GM21529 (cell line): ENCODE data around the gene S100A7A.
"Not testable (repeated sequence)": the region's sequence is repeated elsewhere in the genome, so short reads cannot be mapped to it uniquely, and the experiment has no call there.

Experiments used
- ATAC-seq: cut with Tn5 transposase; IDR thresholded peaks from one replicate; pipeline ENCODE4 v1.9.1; 2021; ENCODE audit not compliant: unreplicated experiment

Gene S100A7A

DNA sequence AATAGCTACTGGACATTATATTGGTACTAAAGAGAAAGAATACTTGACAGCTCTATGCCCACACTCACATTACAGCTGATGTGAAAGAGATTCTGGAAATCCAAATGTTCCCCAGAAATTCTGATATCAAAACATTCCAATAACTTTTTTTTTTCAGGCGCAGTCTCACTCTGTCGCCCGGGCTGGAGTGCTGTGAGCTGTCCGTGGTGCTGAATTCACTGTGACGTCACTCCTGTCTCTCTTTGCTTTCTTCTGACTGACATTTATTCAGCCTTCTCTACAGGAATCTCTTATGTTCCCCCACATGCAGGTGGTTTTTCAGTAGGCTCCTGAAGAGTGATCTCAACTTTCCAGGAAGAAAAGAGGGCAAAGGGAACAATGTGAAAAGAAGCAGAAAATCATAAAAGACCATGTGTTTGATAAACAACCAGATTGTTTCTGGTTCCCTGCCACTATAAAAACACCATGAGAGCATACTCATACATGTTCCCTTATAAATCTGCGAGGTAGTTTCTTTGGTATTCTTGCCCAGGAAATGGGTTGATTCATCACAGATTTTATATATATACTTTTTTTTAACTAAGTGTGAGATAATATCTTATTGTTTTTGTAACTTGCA is 6.2 kb downstream of the S100A7A start:
- ATAC-seq = no peak

DNA sequence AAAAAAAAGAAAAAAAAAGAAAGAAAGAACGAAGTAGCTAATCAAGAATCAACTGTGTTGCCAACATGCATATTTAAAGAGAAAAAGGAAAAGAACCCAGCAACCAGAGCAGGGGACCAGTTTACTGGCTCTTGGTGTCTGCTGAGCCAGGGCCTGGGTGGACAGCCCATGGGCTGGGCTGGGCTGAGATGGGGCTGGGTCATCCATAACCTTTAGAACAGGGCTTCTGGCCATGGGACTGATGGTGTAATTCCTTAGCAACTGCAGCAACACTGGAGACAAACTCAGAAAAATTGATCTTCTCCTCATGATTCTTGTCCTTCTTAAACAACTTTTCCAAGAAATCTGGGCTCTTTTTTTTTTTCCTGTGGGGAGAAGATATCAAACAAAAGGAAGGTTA is 10.5 kb downstream of the S100A7A start:
- ATAC-seq = no peak

DNA sequence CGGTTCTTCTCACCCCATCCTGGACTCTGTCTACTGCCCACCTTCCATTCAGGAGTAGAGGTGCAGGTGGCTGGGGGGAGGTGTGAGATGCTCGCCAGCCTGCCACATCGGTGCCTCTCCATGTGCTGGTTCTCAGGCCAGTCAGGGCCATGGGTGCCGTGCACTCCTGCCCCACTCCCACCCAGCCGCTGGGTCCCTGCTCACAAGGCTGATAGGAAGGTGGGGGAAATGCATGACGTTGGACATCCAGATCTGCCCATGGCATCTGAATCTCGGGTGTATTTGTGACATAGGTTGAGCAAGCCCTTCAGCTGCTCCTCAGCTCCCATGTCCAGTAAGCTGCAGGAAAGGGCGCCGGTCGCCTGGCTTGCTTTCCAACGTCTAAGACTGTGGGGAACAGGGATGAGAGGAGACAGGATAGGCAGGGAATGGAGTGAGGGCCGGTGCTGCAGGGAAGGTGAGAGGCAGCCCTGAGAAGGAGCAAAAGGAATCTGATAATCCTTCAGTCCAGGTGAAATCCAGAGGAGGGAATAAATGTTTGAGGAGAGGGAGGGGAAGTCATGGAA is 11.8 kb downstream of the S100A7A start:
- no peak for ATAC-seq

DNA sequence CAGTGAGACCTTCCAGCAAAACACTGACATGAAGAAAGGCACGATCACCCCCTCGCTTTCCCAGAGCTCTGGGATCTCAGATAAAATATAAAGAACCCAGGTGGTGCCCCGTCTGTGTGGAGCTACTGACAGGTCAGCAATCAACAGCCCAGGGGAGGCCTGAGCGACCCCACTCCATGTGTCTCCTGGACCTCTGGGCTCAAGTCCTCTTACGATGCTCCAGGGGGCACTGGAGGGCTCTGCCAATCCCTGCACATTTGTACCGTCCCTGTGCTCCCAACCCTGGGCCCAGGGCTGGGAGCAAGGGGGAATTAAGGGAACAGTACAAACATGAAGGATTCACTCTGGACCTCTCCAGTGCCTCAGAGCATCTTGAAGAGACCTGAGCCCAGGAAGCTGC is 12.5 kb downstream of the S100A7A start:
- no peak for ATAC-seq

DNA sequence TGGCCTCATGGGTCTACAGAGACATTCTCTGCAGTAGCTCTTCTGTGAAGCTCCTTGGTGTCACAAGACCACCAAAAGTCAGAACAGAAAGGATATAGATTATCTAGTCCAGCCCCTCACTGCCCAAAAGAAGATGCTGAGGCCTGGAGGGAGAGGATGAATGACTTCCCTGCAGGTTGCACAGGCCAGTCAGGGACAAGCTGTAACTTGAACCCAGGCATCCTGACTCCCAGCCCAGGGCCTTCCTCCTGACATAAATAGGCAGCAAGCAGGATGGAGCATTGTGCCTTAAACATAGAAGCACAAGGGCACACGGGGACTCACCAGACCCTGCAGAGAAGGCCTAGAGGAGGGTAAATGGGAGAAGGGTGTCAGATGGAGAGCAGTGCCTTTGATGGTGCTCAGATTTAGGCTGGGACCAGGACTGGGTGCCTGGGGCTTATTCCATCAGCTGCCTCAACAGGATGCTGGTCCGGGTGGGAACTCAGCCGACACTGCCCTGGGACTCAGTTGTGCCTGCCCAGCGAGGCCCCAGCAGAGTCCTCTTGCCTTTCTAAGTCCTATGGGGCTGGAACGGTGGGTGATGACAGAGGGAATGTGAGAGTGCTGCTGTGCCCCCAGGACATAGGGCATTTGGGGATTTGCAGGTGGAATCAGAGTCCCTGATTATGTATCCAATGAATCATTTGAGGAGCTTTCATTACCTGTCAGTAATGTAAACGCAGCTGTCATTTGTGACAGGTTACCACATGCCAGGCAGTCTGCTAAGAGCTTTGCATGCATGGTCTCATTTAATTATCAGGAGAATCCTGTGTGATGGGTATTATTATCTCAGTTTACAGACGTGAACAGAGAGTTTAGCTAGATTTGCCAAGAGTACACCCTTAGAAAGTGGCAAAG is 13.2 kb downstream of the S100A7A start:
- no peak for ATAC-seq

DNA sequence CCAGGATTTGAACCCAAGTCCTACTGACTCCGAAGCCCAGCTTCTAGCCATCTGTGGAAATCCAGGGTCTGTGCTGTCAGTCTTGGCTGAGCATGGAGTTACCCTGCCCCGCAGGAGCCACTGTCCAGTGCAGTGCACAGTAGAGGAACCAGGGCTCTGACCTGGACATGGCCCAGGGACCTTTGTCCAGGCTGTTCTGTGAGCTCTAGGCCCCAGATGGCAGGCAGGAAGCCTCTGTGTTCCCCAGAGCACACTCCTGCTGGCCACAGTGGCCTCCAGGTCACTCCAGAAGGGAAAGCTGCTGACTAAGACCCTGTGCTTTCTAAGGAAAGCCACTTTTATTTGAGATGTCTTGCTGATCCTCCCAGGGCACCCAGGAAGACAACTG is 13.8 kb downstream of the S100A7A start:
- no peak for ATAC-seq

DNA sequence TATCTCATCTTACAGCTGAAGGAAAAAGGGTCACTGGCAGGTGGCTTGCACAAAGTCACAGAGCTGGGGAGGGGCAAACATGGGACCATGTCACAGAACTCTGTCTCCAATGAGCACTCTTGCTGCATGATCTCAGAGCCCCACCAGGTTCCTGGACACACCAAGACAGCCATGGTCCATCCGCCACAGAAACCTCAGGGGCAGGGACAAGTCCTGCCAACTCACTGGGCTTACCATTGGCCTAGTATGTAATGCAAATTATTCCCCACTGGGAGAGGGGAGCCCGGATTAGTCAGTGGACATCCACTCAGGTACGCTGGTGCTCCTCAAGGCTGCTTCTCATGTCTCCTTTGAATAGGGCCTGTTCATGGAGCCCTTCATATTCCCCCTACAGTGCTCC is 14.2 kb downstream of the S100A7A start:
- ATAC-seq = no peak

DNA sequence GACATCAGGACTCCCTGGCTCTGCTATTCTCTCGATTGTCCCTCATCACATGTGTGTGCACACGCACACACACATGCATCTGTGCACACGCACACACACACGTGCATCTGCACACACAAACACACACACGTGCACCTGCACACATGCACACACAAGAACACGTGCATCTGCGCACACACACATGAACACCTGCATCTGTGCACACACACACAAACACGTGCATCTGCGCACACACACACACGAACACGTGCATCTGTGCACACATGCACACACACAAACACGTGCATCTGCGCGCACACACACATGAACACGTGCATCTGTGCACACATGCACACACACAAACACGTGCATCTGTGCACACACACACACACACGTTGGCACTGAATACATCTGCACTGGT is 14.7 kb downstream of the S100A7A start:
- no peak for ATAC-seq

DNA sequence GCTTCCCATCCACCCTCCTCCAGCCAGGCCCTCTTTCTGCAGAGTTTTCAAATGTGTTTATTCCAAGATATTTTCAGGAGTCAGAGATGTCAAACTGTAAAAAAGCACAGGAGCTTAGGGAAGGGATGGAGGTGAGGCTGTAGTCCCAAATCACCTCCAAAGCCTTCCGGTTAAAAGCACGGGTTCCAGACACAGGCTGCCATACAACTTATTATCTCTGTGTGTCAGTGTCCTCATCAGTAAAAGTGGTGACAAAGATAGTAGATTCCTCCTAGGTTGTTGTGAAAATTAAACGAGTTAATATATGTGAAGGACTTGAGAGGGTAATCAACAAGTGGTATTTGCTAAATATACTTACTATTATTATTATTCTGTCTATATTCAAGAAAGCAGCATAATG is 15.1 kb downstream of the S100A7A start:
- ATAC-seq = no peak

DNA sequence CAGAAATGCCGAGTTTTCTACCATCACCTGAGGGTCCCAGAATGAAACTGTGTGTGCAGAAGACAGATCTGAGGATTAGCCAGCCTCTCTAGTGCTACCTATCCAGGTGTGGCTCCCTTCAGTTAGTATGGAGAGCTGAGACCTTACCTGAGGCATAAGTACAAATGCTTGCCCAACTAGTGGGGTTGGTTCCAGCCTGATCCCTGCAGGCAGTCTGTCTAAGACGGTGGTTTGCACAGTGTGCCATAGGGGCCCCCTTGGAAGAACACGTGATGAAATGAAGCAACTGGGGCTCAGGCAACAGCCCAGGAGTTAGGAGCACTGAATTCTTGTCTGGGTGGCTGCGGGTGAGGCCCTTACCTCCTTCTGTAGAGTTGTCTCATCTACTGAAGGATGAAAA is 15.6 kb downstream of the S100A7A start:
- no peak for ATAC-seq

DNA sequence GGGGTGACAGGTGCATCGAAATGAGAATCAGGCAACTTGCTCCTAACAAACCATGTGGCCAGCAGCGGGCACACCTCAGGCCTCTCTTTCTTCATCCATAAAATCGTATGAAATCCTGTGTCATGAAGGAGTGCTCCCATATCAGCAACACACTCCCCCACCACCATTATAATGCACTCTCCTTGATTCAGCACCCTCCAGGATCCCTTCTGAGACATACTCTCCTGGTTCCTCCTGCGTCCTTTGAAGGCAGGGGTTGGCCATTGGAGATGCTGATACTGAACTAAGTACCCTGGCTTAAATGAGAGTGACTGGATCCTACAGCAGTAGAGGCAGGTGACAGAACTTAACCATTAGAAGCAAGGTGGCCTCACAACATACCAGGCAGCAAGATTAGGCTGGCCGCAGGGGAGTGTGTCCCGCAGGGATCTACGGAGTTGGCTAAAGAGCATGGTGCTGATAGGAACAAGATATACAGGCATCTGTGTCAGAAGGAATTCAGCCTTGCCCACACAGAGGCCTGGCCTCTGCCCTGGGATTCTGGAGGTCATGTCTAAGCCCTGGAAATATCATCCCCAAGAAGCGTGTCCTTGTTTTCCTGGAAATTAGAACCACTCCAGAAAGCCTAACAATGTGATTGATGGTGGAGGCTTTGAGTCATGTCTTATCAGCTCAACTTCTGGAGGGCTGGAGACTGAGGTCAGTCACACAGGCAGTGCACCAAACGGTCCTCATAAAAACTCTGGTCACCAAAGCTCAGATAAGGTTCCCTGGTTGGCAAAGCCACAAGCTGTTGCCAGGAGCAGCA is 16.8 kb downstream of the S100A7A start:
- no peak for ATAC-seq

DNA sequence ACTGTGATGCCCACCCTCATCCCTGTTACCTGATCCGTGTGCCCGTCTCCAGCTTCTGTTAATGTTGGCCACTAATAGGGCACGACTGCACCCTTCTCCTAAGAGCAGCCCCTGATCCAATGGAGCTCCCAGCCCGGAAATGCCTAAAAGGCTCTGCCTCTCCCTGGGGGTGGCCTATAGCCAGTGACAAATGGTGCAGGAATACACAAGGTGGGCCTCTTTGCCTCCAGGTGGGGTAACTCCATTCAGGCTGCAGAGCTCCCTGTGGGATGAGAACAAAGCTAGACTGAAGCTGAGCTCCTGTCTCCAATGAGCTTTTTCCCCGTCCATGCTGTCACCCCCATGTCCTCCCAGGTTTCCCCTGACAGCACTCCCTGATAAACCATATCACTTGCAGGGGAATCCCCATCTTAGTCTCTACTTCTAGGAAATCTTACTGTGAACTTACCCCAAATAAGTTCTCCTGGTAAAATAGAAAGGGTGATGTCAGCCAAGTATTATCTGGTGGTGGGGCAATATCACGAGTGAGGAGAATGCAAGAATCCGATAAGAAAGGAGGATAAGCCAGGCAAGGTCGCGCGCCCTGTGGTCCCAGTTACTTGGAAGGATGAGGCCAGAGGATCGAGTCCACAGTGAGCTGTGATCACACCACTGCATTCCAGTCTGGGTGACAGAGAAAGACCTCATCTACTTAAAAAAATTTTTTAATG is 18.6 kb downstream of the S100A7A start:
- ATAC-seq = no peak

DNA sequence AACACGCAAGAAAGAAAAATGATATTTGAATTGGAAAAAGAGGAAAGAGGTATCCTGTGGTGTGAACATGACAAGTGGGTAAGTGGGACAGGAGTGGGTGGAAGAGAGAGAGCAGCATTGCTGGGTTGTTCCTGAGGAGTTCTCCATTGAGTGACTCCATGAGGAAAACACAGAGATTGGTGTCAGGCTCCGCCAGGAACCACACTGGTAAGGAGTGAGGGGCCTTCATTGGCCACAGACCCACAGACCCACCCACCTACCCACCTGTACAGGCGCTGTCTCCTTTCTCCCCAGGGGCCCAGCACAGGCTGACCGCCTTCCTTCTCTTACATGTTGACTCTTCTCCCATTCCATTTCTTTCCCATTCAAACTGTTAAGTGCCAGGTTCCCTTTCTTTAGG is 20.9 kb downstream of the S100A7A start:
- ATAC-seq = no peak

DNA sequence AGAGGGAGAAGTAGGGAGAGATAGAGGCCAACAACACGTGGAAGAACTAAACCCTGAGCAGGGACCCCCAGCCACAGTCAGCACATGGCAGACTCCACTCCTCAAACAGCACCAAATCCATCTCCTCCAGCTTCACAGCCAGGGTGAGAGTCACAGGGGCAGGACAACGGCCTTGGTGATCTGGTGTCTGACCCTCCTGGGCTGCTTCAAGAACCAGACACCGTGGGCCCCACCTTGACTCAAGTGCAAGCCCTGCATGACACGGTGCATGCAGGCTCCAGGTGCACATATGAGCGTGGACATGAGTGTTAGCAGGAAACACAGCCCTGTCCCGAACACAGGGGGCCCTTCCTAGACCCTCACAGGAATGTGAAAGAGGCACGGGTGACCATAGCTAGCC is 22.3 kb downstream of the S100A7A start:
- ATAC-seq = no peak

DNA sequence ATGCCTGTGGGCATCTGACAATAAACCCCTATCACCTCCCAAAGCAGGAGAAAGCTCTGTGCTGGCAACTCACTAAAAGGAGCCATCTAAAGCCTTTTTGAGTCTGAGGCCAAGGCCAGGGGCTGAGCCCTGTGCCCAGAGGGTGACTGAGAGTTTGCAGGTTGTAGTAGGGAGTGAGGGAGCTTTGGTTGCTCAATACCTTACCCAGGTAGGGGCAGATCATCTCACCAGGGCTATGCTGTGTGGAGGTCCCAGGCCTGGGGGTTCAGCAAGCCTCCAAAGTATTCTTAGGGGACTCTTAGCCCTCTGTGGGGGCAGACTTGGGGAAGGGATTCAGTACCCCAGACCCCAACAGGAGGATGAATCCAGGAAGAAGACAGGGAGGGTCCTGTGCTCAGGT is 23.0 kb downstream of the S100A7A start:
- no peak for ATAC-seq

DNA sequence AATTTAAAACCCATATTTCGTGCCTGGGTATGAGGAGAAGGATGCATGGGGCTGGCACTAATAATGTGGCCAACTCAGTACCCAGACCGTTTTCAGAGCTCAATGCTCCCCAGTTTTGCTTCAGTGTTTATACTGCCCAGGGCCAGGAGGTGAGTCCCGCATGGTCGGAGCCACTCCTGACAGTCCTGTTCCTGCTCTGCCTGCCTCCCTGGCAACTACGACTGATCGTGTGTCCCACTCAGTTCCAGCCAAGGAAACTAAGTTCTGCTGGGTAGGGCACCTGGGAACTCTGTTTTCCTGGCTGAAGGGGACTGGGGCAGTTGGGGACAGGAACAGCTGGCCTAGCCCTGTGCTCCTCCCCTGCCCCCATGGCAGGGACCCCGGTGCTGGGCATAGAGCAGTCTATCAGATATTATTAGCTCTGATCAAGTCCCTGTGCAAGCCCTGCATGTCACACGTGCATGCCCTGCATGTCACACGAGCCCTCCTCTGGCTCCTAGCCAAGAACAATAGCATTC is 25.0 kb downstream of the S100A7A start:
- ATAC-seq = no peak

DNA sequence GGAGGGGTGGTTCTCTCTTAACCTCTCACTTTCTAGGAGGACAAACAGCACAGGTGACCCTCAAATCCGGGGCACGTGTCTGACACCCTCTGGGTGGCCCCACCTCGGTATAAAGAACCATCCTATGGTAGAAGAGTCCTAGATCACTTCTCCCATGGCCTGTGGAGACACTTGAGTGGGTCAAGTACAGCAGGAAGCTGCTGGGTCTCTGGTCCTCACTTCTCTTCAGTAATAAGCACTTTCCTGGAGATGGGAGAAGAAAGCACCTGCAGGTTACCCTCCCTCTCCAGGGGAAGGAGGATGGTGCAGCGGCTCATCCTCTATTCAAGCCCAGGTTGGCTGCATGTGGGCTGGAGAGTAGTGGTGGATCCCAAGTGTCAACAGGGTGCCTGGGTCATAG is 27.2 kb downstream of the S100A7A start:
- no peak for ATAC-seq

DNA sequence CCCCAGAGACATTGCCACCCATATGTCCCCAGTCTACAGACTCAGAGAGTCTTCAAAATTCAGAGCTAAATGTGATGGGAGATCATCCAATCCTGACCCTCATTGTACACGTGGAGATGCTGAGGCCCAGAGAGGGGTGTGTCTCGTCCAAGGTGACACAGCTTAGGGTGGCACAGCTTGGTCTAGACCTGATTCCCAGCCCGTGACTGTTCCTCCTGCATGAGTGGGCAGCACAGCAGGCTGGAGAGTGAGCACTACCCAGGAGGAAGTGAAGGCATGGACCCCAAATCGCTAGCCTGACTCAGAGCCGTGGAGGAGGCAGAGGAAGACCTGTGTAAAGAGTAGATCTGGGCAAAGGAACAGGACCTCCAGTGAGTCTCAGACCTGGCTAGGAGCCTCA is 27.8 kb downstream of the S100A7A start:
- no peak for ATAC-seq

DNA sequence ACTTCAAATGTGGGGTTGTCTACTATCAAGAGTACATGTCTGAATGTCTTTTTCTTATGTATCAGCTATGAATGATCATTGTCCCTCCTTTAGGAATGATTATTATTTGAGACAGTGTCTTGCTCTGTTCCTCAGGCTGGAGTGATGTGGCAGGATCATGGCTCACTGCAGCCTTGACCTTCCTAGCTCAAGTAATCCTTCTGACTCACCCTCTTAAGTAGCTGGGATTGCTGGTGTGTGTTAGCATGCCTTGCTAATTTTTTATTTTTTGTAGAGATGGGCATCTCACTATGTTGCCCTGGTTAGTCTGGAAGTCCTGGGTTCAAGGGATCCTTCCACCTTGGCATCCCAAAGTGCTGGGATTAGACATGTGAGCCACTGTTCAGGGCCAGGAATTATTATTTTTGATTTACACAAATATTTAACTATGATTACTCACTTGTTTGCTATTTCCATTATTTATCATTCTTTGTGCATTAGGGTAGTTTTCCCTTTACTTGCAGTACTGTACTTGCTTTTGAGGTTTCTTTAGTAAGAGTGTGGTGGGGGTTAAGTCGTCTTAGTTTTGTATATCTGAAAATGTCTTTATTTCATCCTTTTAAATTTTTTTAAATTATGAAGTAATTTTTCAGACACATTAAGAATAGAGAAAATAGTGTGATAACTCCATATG is 31.3 kb downstream of the S100A7A start:
- ATAC-seq = no peak

DNA sequence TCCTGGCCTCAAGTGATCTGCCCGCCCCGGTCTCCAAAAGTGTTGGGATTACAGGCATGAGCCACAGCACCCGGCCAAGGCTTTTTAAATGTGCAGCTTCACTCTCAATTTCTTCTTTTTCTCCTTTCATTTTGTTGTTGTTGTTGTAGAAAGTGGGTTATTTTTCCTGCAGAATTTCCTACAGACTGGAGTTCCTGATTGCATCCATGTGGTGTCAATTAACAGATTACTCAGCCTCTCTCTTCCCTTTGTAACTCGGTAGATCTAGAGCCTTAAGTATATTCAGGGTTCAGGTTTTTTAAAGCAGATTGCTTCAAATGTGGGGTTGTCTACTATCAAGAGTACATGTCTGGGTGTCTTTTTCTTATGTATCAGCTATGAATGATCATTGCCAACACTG is 32.5 kb downstream of the S100A7A start:
- ATAC-seq = not testable (repeated sequence)
